MM.1S (cell line): ENCODE data around the gene SEPTIN10.

Experiments
- DNase-seq: peaks from one replicate; pipeline ENCODE4 v3.0.0-alpha.2; 2015
- H2AFZ ChIP-seq: fragments of 300-600 bp; sonication (generic); 2 replicates; pipeline ENCODE4 v1.6.0; 2016; ENCODE audit warnings: antibody characterized with exemption, low read length
- H3F3A ChIP-seq: fragments of 300-600 bp; sonication (generic); 2 replicates; pipeline ENCODE4 v1.6.1; 2016; ENCODE audit warnings: mild to moderate bottlenecking, antibody characterized with exemption, low read length, moderate library complexity, mixed read lengths; ENCODE audit not compliant: insufficient read depth
- H3K27ac ChIP-seq: fragments of 300-600 bp; sonication (generic); 2 replicates; pipeline ENCODE4 v1.5.1; 2016; ENCODE audit warnings: mild to moderate bottlenecking, low read length
- H3K27me3 ChIP-seq: fragments of 300-600 bp; sonication (generic); replicated peaks from 2 replicates; pipeline ENCODE4 v1.6.0; 2016; ENCODE audit warnings: low read length; ENCODE audit not compliant: insufficient read depth
- H3K36me3 ChIP-seq: fragments of 300-600 bp; sonication (generic); replicated peaks from 2 replicates; pipeline ENCODE4 v1.6.1; 2016; ENCODE audit warnings: mild to moderate bottlenecking, low read length, mixed read lengths; ENCODE audit not compliant: insufficient read depth
- H3K4me1 ChIP-seq: fragments of 300-600 bp; sonication (generic); 2 replicates; pipeline ENCODE4 v1.6.1; 2016; ENCODE audit warnings: low read length, mixed read lengths
- H3K4me2 ChIP-seq: fragments of 300-600 bp; sonication (generic); 2 replicates; pipeline ENCODE4 v1.6.0; 2016; ENCODE audit warnings: low read depth, low read length
- H3K4me3 ChIP-seq: fragments of 300-600 bp; sonication (generic); 2 replicates; pipeline ENCODE4 v1.5.1; 2016; ENCODE audit warnings: low read length, mixed read lengths
- H3K79me2 ChIP-seq: fragments of 300-600 bp; sonication (generic); 2 replicates; pipeline ENCODE4 v1.6.1; 2016; ENCODE audit warnings: mixed run types, low read length, mixed read lengths
- H3K9ac ChIP-seq: fragments of 300-600 bp; sonication (generic); 2 replicates; pipeline ENCODE4 v1.6.1; 2016; ENCODE audit warnings: low read length, mixed read lengths
- H3K9me2 ChIP-seq: fragments of 300-600 bp; sonication (generic); replicated peaks from 2 replicates; pipeline ENCODE4 v1.6.1; 2016; ENCODE audit warnings: mild to moderate bottlenecking, low read length, mixed read lengths; ENCODE audit not compliant: insufficient read depth
- H3K9me3 ChIP-seq: fragments of 300-600 bp; sonication (generic); replicated peaks from 2 replicates; pipeline ENCODE4 v1.6.1; 2016; ENCODE audit warnings: mild to moderate bottlenecking, low read length, mixed read lengths; ENCODE audit not compliant: insufficient read depth
- H4K20me1 ChIP-seq: fragments of 300-600 bp; sonication (generic); 2 replicates; pipeline ENCODE4 v1.6.1; 2016; ENCODE audit warnings: mild to moderate bottlenecking, low read length, moderate library complexity, mixed read lengths; ENCODE audit not compliant: insufficient read depth
- CTCF ChIP-seq: fragments of 300-600 bp; sonication (generic); IDR thresholded peaks from 2 replicates; pipeline ENCODE4 v1.5.1; 2016; ENCODE audit warnings: antibody characterized with exemption, low read length, mixed read lengths
- EZH2 ChIP-seq: fragments of 300-600 bp; sonication (generic); optimal IDR thresholded peaks from 2 replicates; pipeline ENCODE3; 2017; ENCODE audit warnings: low read depth, mild to moderate bottlenecking, antibody characterized with exemption, low read length, mixed read lengths
- EZH2phosphoT487 ChIP-seq: fragments of 300-600 bp; sonication (generic); IDR thresholded peaks from 2 replicates; pipeline ENCODE4 v1.6.1; 2018; ENCODE audit warnings: antibody characterized with exemption, low read length

Gene SEPTIN10

DNA sequence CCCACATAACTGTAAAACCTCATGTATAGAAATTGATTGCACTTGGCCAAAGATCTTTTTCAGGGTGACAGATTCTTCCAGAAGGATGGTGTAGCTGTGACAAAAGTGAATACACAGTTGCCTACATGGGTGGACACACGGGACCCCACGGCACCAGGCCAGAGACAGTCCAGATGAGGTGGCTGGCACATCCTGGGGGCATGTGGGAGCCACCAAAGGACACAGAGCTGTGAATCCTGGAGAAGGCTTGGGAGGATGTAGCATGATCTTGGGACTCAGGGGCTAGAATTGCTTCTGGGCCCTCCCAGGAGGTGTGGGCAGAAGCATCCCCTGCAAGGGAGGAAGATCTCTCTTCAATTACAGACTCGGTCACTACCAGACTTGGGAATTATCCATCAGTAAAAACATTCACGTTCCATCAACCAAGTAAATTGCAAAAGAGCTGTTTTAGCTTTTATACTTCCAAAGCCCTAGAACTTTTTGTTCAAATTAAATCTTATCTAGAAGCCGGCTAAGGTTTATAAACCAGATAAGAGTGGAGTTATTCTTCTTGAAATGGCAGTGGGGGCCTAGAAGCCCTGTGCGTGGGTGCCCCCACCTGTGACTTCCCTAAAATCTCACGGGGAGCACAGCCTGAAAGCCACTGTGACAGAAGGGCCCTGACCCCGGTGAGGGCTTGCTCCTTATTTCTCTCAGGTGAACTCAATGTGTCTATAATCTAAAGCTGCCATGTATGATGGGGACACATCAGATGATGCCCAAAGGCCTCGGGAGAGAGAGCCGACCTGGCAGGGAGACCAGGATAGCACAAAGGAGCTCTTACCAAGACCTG is 81.7 kb downstream of the SEPTIN10 start:
- no peak overlapping the region for H3K4me2 ChIP-seq
- no peak overlapping the region for H3K27ac ChIP-seq
- H3K9ac ChIP-seq = no peak overlapping the region
- H3F3A ChIP-seq = no peaks in the 10 kb centered on the region
- no peaks in the 10 kb centered on the region for H4K20me1 ChIP-seq
- no peaks in the 10 kb centered on the region for H3K4me1 ChIP-seq
- no peaks in the 10 kb centered on the region for H3K9me3 ChIP-seq
- DNase-seq = no peak
- no peaks in the 10 kb centered on the region for H3K27me3 ChIP-seq
- no peak overlapping the region for H3K4me3 ChIP-seq
- H2AFZ ChIP-seq = no peak overlapping the region
- TF ChIP-seq CTCF (no peak), EZH2 (no peak), EZH2phosphoT487 (no peak)
- no peaks in the 10 kb centered on the region for H3K36me3 ChIP-seq
- H3K79me2 ChIP-seq = no peaks in the 10 kb centered on the region
- no peaks in the 10 kb centered on the region for H3K9me2 ChIP-seq

GRCh38 chr2:109531221-109531620 is 82.5 kb downstream of the SEPTIN10 start:
- Histone ChIP-seq H3F3A (no peaks in the 10 kb centered on the region), H3K36me3 (no peaks in the 10 kb centered on the region), H3K79me2 (no peaks in the 10 kb centered on the region), H3K4me2 (no peak overlapping the region), H3K4me3 (no peak overlapping the region), H3K9me2 (no peaks in the 10 kb centered on the region), H3K27ac (no peak overlapping the region), H2AFZ (no peak overlapping the region), H3K9me3 (no peaks in the 10 kb centered on the region), H3K27me3 (no peaks in the 10 kb centered on the region), H3K4me1 (no peaks in the 10 kb centered on the region), H3K9ac (no peak overlapping the region), H4K20me1 (no peaks in the 10 kb centered on the region)
- TF ChIP-seq EZH2phosphoT487 (no peak), EZH2 (no peak), CTCF (no peak)
- DNase-seq = no peak

- Histone ChIP-seq H3K79me2 (no peaks in the 10 kb centered on the region), H3F3A (no peaks in the 10 kb centered on the region), H3K9me2 (no peaks in the 10 kb centered on the region), H4K20me1 (no peaks in the 10 kb centered on the region), H3K36me3 (no peaks in the 10 kb centered on the region), H3K4me2 (no peak overlapping the region), H3K9ac (no peak overlapping the region), H3K4me3 (no peak overlapping the region), H3K27ac (no peak overlapping the region), H3K9me3 (no peaks in the 10 kb centered on the region), H3K27me3 (no peaks in the 10 kb centered on the region), H3K4me1 (no peaks in the 10 kb centered on the region), H2AFZ (no peak overlapping the region)
- TF ChIP-seq EZH2phosphoT487 = no peak
- TF ChIP-seq EZH2 = no peak
- no peak for TF ChIP-seq CTCF
- no peak for DNase-seq
Measured at GRCh38 chr2:109530712-109531111, 83.1 kb downstream of the SEPTIN10 start.
